HG02678 (cell line): ENCODE results near the gene NCOA3.
"Not testable (repeated sequence)": the region's sequence is repeated elsewhere in the genome, so short reads cannot be mapped to it uniquely, and the experiment has no call there.

ENCODE experiments used
- ATAC-seq: cut with Tn5 transposase; IDR thresholded peaks from one replicate; pipeline ENCODE4 v1.9.1; 2021; ENCODE audit warnings: mild to moderate bottlenecking, moderate library complexity; ENCODE audit not compliant: unreplicated experiment

Gene NCOA3

GRCh38 chr20:47500082-47500481 is 1.6 kb upstream of the NCOA3 start:
- not testable (repeated sequence) for ATAC-seq

GRCh38 chr20:47500554-47500953 is 1.1 kb upstream of the NCOA3 start:
- no peak for ATAC-seq

- ATAC-seq: no peak
These were observed 588 bp upstream of the NCOA3 start for GRCh38 chr20:47501116-47501481.

- ATAC-seq: no peak
These were observed 868 bp downstream of the NCOA3 start for GRCh38 chr20:47502271-47503239.

GRCh38 chr20:47503685-47504084 is 2.0 kb downstream of the NCOA3 start:
- ATAC-seq: no peak

GRCh38 chr20:47506335-47506734 is 4.6 kb downstream of the NCOA3 start:
- no peak for ATAC-seq

- ATAC-seq: no peak
These were observed 5.2 kb downstream of the NCOA3 start for GRCh38 chr20:47506850-47507249.

GRCh38 chr20:47507275-47507981 is 5.7 kb downstream of the NCOA3 start:
- ATAC-seq: not testable (repeated sequence)

GRCh38 chr20:47508278-47508677 is 6.6 kb downstream of the NCOA3 start:
- no peak for ATAC-seq

- ATAC-seq: no peak
These were observed 7.5 kb downstream of the NCOA3 start for GRCh38 chr20:47509104-47509661.

- ATAC-seq: no peak
These were observed 8.0 kb downstream of the NCOA3 start for GRCh38 chr20:47509685-47510084.

GRCh38 chr20:47515843-47516242 is 14.2 kb downstream of the NCOA3 start:
- ATAC-seq: no peak

- no peak for ATAC-seq
These were observed 19.5 kb downstream of the NCOA3 start for GRCh38 chr20:47521059-47521808.

GRCh38 chr20:47524015-47524784 is 22.5 kb downstream of the NCOA3 start:
- ATAC-seq: no peak

- no peak for ATAC-seq
These were observed 25.5 kb downstream of the NCOA3 start for GRCh38 chr20:47527004-47527800.

- ATAC-seq: no peak
These were observed 28.2 kb downstream of the NCOA3 start for GRCh38 chr20:47529840-47530239.

GRCh38 chr20:47531458-47531857 is 29.8 kb downstream of the NCOA3 start:
- no peak for ATAC-seq

GRCh38 chr20:47532002-47532401 is 30.3 kb downstream of the NCOA3 start:
- ATAC-seq: no peak

- ATAC-seq: no peak
These were observed 31.9 kb downstream of the NCOA3 start for GRCh38 chr20:47533518-47534062.
